HG03066 (cell line): ENCODE results near the gene FHOD3.

Experiments
- ATAC-seq: cut with Tn5 transposase; IDR thresholded peaks from one replicate; pipeline ENCODE4 v1.9.1; 2021; ENCODE audit warnings: low read depth; ENCODE audit not compliant: unreplicated experiment

The FHOD3 gene

GRCh38 chr18:36295880-36296301 is 1.6 kb upstream of the FHOD3 start:
- no peak for ATAC-seq

- peak; percentile 15 for ATAC-seq
These were observed 680 bp upstream of the FHOD3 start for GRCh38 chr18:36296650-36297416.

GRCh38 chr18:36298126-36298741 is 721 bp downstream of the FHOD3 start:
- ATAC-seq: peak; percentile 24

GRCh38 chr18:36299015-36299414 is 1.5 kb downstream of the FHOD3 start:
- no peak for ATAC-seq

GRCh38 chr18:36300211-36300610 is 2.7 kb downstream of the FHOD3 start:
- ATAC-seq: no peak

- no peak for ATAC-seq
These were observed 4.4 kb downstream of the FHOD3 start for GRCh38 chr18:36301884-36302283.

GRCh38 chr18:36302676-36303075 is 5.2 kb downstream of the FHOD3 start:
- ATAC-seq: no peak

- no peak for ATAC-seq
These were observed 5.8 kb downstream of the FHOD3 start for GRCh38 chr18:36303211-36303844.

GRCh38 chr18:36304723-36305122 is 7.2 kb downstream of the FHOD3 start:
- no peak for ATAC-seq

GRCh38 chr18:36305375-36305774 is 7.9 kb downstream of the FHOD3 start:
- no peak for ATAC-seq

GRCh38 chr18:36307513-36307912 is 10.0 kb downstream of the FHOD3 start:
- no peak for ATAC-seq

- ATAC-seq: no peak
These were observed 11.4 kb downstream of the FHOD3 start for GRCh38 chr18:36308711-36309435.

GRCh38 chr18:36309436-36310391 is 12.2 kb downstream of the FHOD3 start:
- no peak for ATAC-seq

GRCh38 chr18:36311026-36311570 is 13.6 kb downstream of the FHOD3 start:
- no peak for ATAC-seq

GRCh38 chr18:36312806-36313395 is 15.4 kb downstream of the FHOD3 start:
- ATAC-seq: no peak

- no peak for ATAC-seq
These were observed 16.6 kb downstream of the FHOD3 start for GRCh38 chr18:36314098-36314497.

GRCh38 chr18:36314754-36315153 is 17.2 kb downstream of the FHOD3 start:
- ATAC-seq: no peak

GRCh38 chr18:36315736-36316135 is 18.2 kb downstream of the FHOD3 start:
- ATAC-seq: no peak

- no peak for ATAC-seq
These were observed 18.7 kb downstream of the FHOD3 start for GRCh38 chr18:36316246-36316645.
